ENCODE measurements around the gene ERCC6L2. TPM values are rescaled to one million over a fixed set of nuclear protein-coding genes. Genes with fewer than 3 reads are reported as not detected.

ERCC6L2 gene
- total RNA-seq, 2 donors from 2014 or later, result 38.6 to 43.4 TPM

GRCh38 chr9:95833546-95834178 is 41.8 kb upstream of the ERCC6L2 start:
- Histone ChIP-seq H3K4me3 (no peak overlapping the region), H3K9me3 (no peaks in the 10 kb centered on the region), H3K27me3 (no peaks in the 10 kb centered on the region), H3K36me3 (no peaks in the 10 kb centered on the region), H3K27ac (no peak overlapping the region), H3K4me1 (no peaks in the 10 kb centered on the region)
- TF ChIP-seq CTCF (IDR thresholded peaks at IDR 0.05), result no peak
- no peak for DNase-seq (ENCODE audit: low spot score)

GRCh38 chr9:95834281-95834907 is 41.1 kb upstream of the ERCC6L2 start:
- Histone ChIP-seq H3K4me3 (no peak overlapping the region), H3K4me1 (no peaks in the 10 kb centered on the region), H3K27ac (no peak overlapping the region), H3K36me3 (no peaks in the 10 kb centered on the region), H3K9me3 (no peaks in the 10 kb centered on the region), H3K27me3 (no peaks in the 10 kb centered on the region)
- TF ChIP-seq CTCF (IDR thresholded peaks at IDR 0.05), result no peak
- no peak for DNase-seq (ENCODE audit: low spot score)

GRCh38 chr9:95835393-95835792 is 40.1 kb upstream of the ERCC6L2 start:
- DNase-seq (ENCODE audit: low spot score), result no peak
- Histone ChIP-seq H3K4me1 (no peaks in the 10 kb centered on the region), H3K9me3 (no peaks in the 10 kb centered on the region), H3K4me3 (no peak overlapping the region), H3K27me3 (no peaks in the 10 kb centered on the region), H3K36me3 (no peaks in the 10 kb centered on the region), H3K27ac (no peak overlapping the region)
- TF ChIP-seq CTCF (IDR thresholded peaks at IDR 0.05), result no peak

- Histone ChIP-seq H3K9me3 (no peaks in the 10 kb centered on the region), H3K36me3 (no peaks in the 10 kb centered on the region), H3K27ac (no peak overlapping the region), H3K4me3 (no peak overlapping the region), H3K27me3 (no peaks in the 10 kb centered on the region), H3K4me1 (no peaks in the 10 kb centered on the region)
- TF ChIP-seq CTCF (IDR thresholded peaks at IDR 0.05), result no peak
- DNase-seq (ENCODE audit: low spot score), result no peak
Observed at GRCh38 chr9:95836072-95836471, 39.4 kb upstream of the ERCC6L2 start.

- H3K4me1 ChIP-seq, result no peaks in the 10 kb centered on the region
- no peak overlapping the region for H3K4me3 ChIP-seq
- no peaks in the 10 kb centered on the region for H3K27me3 ChIP-seq
- no peak overlapping the region for H3K27ac ChIP-seq
- H3K9me3 ChIP-seq, result no peaks in the 10 kb centered on the region
- TF ChIP-seq CTCF (IDR thresholded peaks at IDR 0.05), result no peak
- H3K36me3 ChIP-seq, result no peaks in the 10 kb centered on the region
- no peak for DNase-seq (ENCODE audit: low spot score)
Observed at GRCh38 chr9:95839012-95839411, 36.5 kb upstream of the ERCC6L2 start.

- no peaks in the 10 kb centered on the region for H3K27me3 ChIP-seq
- no peaks in the 10 kb centered on the region for H3K9me3 ChIP-seq
- no peaks in the 10 kb centered on the region for H3K4me1 ChIP-seq
- TF ChIP-seq CTCF (IDR thresholded peaks at IDR 0.05), result no peak
- H3K36me3 ChIP-seq, result no peaks in the 10 kb centered on the region
- no peak overlapping the region for H3K27ac ChIP-seq
- H3K4me3 ChIP-seq, result no peak overlapping the region
- DNase-seq (ENCODE audit: low spot score), result no peak
Observed at GRCh38 chr9:95840074-95840473, 35.4 kb upstream of the ERCC6L2 start.

Measured in right atrium auricular region (tissue), 2 donors.